A549 (cell line): Measurements from ENCODE around the gene DNAJC5.

Experiments
- KDM5A ChIP-seq: fragments of 200-600 bp; sonication (generic); IDR thresholded peaks from 2 replicates; pipeline ENCODE4 v1.6.1; 2016; ENCODE audit warnings: antibody characterized with exemption, mild to moderate bottlenecking
- NFE2L2 ChIP-seq: fragments of 150-350 bp; conservative IDR thresholded peaks from 2 replicates; pipeline ENCODE4 v1.6.1; 2014; ENCODE audit warnings: low read length
- NR3C1 ChIP-seq: fragments of >200 bp; sonication (Bioruptor Twin); formaldehyde crosslinking; IDR thresholded peaks from 3 replicates; pipeline ENCODE4 v1.6.1; 2017
- POLR2A ChIP-seq: IDR thresholded peaks from 2 replicates; pipeline ENCODE4 v1.6.1; 2012; ENCODE audit warnings: mild to moderate bottlenecking, low read length
- RAD21 ChIP-seq, 2 experiments: fragments of >200 bp in 1 of 2; sonication (Bioruptor Twin) in 1 of 2; formaldehyde crosslinking in 1 of 2; IDR thresholded peaks in 1 of 2; conservative IDR thresholded peaks in 1 of 2; 2 replicates in 1 of 2; 3 replicates in 1 of 2; pipeline ENCODE4 v1.6.1; 2012 to 2018; ENCODE audit warnings: inconsistent platforms in 1 of 2
- RARB ChIP-seq: fragments of 250-450 bp; sonication (Bioruptor Pico); IDR thresholded peaks from 2 replicates; pipeline ENCODE4 v1.8.0; 2021; ENCODE audit warnings: mild to moderate bottlenecking, moderate library complexity
- ZFP36 ChIP-seq: fragments of 450-650 bp; IDR thresholded peaks from 2 replicates; pipeline ENCODE4 v1.6.1; 2014; ENCODE audit warnings: borderline replicate concordance; ENCODE audit not compliant: partially characterized antibody
- ZNF302 ChIP-seq: fragments of 250-450 bp; sonication (Bioruptor Pico); IDR thresholded peaks from 2 replicates; pipeline ENCODE4 v1.9.0; 2021; ENCODE audit warnings: inconsistent platforms, mild to moderate bottlenecking, moderate library complexity
- TF ChIP-seq, protein P1 (sequence below): fragments of >200 bp; sonication (Bioruptor Twin); formaldehyde crosslinking; IDR thresholded peaks from 3 replicates; pipeline ENCODE4 v1.5.1; 2016
- TF ChIP-seq, protein P2 (sequence below): fragments of 200-600 bp; sonication (generic); IDR thresholded peaks from 2 replicates; pipeline ENCODE4 v1.6.1; 2016; ENCODE audit warnings: antibody characterized with exemption, mild to moderate bottlenecking, moderate library complexity
- TF ChIP-seq, protein P3 (sequence below): IDR thresholded peaks from 2 replicates; pipeline ENCODE4 v1.6.1; 2012
- TF ChIP-seq, protein P4 (sequence below): fragments of 250-450 bp; sonication (Bioruptor Pico); IDR thresholded peaks from 2 replicates; pipeline ENCODE4 v1.5.0; 2020; ENCODE audit warnings: low read depth, mild to moderate bottlenecking, moderate library complexity

DNA sequence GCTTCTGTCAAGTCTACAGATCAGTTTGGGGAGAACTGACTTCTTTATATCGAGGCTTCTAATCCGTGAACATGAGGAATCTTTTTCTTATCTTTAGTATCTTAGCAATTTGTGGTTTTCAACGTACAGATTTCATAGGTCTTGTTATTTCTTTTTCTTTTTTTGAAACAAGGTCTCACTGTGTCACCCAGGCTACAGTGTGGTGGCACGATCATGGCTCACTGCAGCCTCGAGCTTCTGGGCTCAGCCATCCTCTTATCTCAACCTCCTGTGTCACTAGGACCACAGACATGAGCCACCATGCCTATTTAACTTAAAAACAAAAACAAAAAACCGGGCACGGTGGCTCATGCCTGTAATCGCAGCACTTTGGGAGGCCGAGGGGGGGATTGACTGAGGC is 29.3 kb downstream of the DNAJC5 start:
- no peak for TF ChIP-seq ZFP36
- TF ChIP-seq, protein P1, sequence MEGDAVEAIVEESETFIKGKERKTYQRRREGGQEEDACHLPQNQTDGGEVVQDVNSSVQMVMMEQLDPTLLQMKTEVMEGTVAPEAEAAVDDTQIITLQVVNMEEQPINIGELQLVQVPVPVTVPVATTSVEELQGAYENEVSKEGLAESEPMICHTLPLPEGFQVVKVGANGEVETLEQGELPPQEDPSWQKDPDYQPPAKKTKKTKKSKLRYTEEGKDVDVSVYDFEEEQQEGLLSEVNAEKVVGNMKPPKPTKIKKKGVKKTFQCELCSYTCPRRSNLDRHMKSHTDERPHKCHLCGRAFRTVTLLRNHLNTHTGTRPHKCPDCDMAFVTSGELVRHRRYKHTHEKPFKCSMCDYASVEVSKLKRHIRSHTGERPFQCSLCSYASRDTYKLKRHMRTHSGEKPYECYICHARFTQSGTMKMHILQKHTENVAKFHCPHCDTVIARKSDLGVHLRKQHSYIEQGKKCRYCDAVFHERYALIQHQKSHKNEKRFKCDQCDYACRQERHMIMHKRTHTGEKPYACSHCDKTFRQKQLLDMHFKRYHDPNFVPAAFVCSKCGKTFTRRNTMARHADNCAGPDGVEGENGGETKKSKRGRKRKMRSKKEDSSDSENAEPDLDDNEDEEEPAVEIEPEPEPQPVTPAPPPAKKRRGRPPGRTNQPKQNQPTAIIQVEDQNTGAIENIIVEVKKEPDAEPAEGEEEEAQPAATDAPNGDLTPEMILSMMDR, result no peak
- TF ChIP-seq, protein P2, sequence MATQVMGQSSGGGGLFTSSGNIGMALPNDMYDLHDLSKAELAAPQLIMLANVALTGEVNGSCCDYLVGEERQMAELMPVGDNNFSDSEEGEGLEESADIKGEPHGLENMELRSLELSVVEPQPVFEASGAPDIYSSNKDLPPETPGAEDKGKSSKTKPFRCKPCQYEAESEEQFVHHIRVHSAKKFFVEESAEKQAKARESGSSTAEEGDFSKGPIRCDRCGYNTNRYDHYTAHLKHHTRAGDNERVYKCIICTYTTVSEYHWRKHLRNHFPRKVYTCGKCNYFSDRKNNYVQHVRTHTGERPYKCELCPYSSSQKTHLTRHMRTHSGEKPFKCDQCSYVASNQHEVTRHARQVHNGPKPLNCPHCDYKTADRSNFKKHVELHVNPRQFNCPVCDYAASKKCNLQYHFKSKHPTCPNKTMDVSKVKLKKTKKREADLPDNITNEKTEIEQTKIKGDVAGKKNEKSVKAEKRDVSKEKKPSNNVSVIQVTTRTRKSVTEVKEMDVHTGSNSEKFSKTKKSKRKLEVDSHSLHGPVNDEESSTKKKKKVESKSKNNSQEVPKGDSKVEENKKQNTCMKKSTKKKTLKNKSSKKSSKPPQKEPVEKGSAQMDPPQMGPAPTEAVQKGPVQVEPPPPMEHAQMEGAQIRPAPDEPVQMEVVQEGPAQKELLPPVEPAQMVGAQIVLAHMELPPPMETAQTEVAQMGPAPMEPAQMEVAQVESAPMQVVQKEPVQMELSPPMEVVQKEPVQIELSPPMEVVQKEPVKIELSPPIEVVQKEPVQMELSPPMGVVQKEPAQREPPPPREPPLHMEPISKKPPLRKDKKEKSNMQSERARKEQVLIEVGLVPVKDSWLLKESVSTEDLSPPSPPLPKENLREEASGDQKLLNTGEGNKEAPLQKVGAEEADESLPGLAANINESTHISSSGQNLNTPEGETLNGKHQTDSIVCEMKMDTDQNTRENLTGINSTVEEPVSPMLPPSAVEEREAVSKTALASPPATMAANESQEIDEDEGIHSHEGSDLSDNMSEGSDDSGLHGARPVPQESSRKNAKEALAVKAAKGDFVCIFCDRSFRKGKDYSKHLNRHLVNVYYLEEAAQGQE, result no peak
- TF ChIP-seq, protein P3, sequence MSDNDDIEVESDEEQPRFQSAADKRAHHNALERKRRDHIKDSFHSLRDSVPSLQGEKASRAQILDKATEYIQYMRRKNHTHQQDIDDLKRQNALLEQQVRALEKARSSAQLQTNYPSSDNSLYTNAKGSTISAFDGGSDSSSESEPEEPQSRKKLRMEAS, result no peak
- TF ChIP-seq, protein P4, sequence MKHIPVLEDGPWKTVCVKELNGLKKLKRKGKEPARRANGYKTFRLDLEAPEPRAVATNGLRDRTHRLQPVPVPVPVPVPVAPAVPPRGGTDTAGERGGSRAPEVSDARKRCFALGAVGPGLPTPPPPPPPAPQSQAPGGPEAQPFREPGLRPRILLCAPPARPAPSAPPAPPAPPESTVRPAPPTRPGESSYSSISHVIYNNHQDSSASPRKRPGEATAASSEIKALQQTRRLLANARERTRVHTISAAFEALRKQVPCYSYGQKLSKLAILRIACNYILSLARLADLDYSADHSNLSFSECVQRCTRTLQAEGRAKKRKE, result no peak
- TF ChIP-seq ZNF302, result no peak
- TF ChIP-seq RAD21 (conservative IDR thresholded peaks at IDR 0.05 in 1 of 2, IDR thresholded peaks at IDR 0.05 in 1 of 2), result no peak
- no peak for TF ChIP-seq NR3C1
- TF ChIP-seq POLR2A, result no peak
- no peak for TF ChIP-seq KDM5A
- no peak for TF ChIP-seq RARB
- no peak for TF ChIP-seq NFE2L2
